HepG2 (cell line): ENCODE results near the gene ADARB1. TPM values are rescaled to one million over a fixed set of nuclear protein-coding genes. Genes with fewer than 3 reads are reported as not detected.

ENCODE experiments used
- ATF7-NPFF ChIP-seq: sonication (generic); formaldehyde crosslinking; IDR thresholded peaks from 2 replicates; pipeline ENCODE4 v1.8.1; 2023; ENCODE audit warnings: mild to moderate bottlenecking, low read depth, missing genetic modification reagents, moderate library complexity
- MTERF4 ChIP-seq: sonication (generic); formaldehyde crosslinking; IDR thresholded peaks from 2 replicates; pipeline ENCODE4 v1.8.0; 2023; ENCODE audit warnings: mild to moderate bottlenecking, missing genetic modification reagents
- SAP130 ChIP-seq: IDR thresholded peaks from 2 replicates; pipeline ENCODE4 v1.6.1; 2016; ENCODE audit warnings: low read depth
- SKI ChIP-seq: fragments of 450-650 bp; IDR thresholded peaks from one replicate; pipeline ENCODE4 v1.6.1; 2018; ENCODE audit warnings: mild to moderate bottlenecking; ENCODE audit not compliant: partially characterized antibody
- SRSF9 ChIP-seq: fragments of 200-400 bp; formaldehyde crosslinking; IDR thresholded peaks from 2 replicates; pipeline ENCODE4 v1.6.1; 2018; ENCODE audit warnings: borderline replicate concordance, mild to moderate bottlenecking, low read depth, low read length; ENCODE audit not compliant: insufficient read depth, poor library complexity, severe bottlenecking
- TFAP4 ChIP-seq: sonication (generic); IDR thresholded peaks from 2 replicates; pipeline ENCODE4 v1.6.1; 2016; ENCODE audit warnings: low read depth, borderline replicate concordance
- USF2 ChIP-seq, 2 experiments: sonication (generic) in 1 of 2; formaldehyde crosslinking in 1 of 2; IDR thresholded peaks; 2 replicates each; pipeline versions ENCODE4 v1.5.1 to v1.6.1; 2011 to 2020; ENCODE audit warnings: borderline replicate concordance in 1 of 2, low read depth in 1 of 2, low read length in 1 of 2, mild to moderate bottlenecking in 1 of 2, missing genetic modification reagents in 1 of 2, moderate library complexity in 1 of 2
- ZBTB8A ChIP-seq: sonication (generic); formaldehyde crosslinking; IDR thresholded peaks from 2 replicates; pipeline ENCODE4 v1.4.0; 2020; ENCODE audit warnings: mild to moderate bottlenecking, low read depth, missing genetic modification reagents, borderline replicate concordance
- ZNF235 ChIP-seq: sonication (generic); formaldehyde crosslinking; IDR thresholded peaks from 2 replicates; pipeline ENCODE4 v1.8.1; 2023; ENCODE audit warnings: mild to moderate bottlenecking, missing genetic modification reagents, borderline replicate concordance
- ZNF513 ChIP-seq: sonication (generic); formaldehyde crosslinking; conservative IDR thresholded peaks from 2 replicates; pipeline ENCODE4 v1.5.0; 2020; ENCODE audit warnings: missing genetic modification reagents
- ZNF792 ChIP-seq: IDR thresholded peaks from 2 replicates; pipeline ENCODE4 v1.6.1; 2016
- polyA plus RNA-seq, 8 experiments: library from polyadenylated mRNA; depleted of rRNA in 3 of 8; stranded (reverse) in 7 of 8; unstranded in 1 of 8; fragments of >200 nt; fragmentation: Illumina TruSeq in 4 of 8; extraction: Trizol in 4 of 8; gene quantifications; 2 replicates each; pipeline versions ENCODE4 v1.2.1 to v1.2.3, GENCODE V29; 2011 to 2016; ENCODE audit warnings: low read depth in 4 of 8, missing spikeins in 1 of 8, mixed read lengths in 1 of 8; ENCODE audit not compliant: insufficient read depth in 1 of 8
- total RNA-seq, 5 experiments: library from RNA; depleted of rRNA; stranded (reverse); fragments of >200 nt; fragmentation: Illumina TruSeq; extraction: Trizol; gene quantifications; 2 replicates each; pipeline ENCODE4 v1.2.3, GENCODE V29; 2016; ENCODE audit warnings: low read depth in 1 of 5
- TF ChIP-seq, protein P1 (sequence below): sonication (generic); formaldehyde crosslinking; IDR thresholded peaks from 2 replicates; pipeline ENCODE4 v1.9.0; 2022; ENCODE audit warnings: missing genetic modification reagents, mild to moderate bottlenecking, borderline replicate concordance
- TF ChIP-seq, protein P2 (sequence below): IDR thresholded peaks from 2 replicates; pipeline ENCODE4 v1.6.1; 2016; ENCODE audit warnings: low read depth, borderline replicate concordance
- TF ChIP-seq, protein P3 (sequence below): sonication (generic); formaldehyde crosslinking; IDR thresholded peaks from 2 replicates; pipeline ENCODE4 v1.5.0; 2020; ENCODE audit warnings: missing genetic modification reagents
- TF ChIP-seq, protein P4 (sequence below): sonication (generic); formaldehyde crosslinking; IDR thresholded peaks from 2 replicates; pipeline ENCODE4 v1.4.0; 2020; ENCODE audit warnings: mild to moderate bottlenecking, missing genetic modification reagents

The ADARB1 gene
- total and polyA plus RNA-seq, 2 of the 13 experiments (the other 11 are each of a cell fraction or from before 2014, with no cell fraction given): 6.6 to 10.0 TPM

GRCh38 chr21:45142469-45143308 is 68.3 kb downstream of the ADARB1 start (continued):
- TF ChIP-seq TFAP4: peak; percentile 37; the same call in 1 of the 2 replicates
- TF ChIP-seq ATF7-NPFF (CRISPR knock-in tag): no peak
- TF ChIP-seq SAP130 (CRISPR knock-in tag): 0 out of 2 replicates have a peak, but pooled peaks have one; percentile 25
- no peak for TF ChIP-seq ZBTB8A (CRISPR knock-in tag)
- TF ChIP-seq ZNF513 (CRISPR knock-in tag): no peak
- no peak for TF ChIP-seq USF2 (IDR thresholded peaks at IDR 0.05; ENCODE audit: low read depth, low read length)
- no peak for TF ChIP-seq USF2 (CRISPR knock-in tag; IDR thresholded peaks at IDR 0.05; ENCODE audit: borderline replicate concordance)
- TF ChIP-seq, protein P1, sequence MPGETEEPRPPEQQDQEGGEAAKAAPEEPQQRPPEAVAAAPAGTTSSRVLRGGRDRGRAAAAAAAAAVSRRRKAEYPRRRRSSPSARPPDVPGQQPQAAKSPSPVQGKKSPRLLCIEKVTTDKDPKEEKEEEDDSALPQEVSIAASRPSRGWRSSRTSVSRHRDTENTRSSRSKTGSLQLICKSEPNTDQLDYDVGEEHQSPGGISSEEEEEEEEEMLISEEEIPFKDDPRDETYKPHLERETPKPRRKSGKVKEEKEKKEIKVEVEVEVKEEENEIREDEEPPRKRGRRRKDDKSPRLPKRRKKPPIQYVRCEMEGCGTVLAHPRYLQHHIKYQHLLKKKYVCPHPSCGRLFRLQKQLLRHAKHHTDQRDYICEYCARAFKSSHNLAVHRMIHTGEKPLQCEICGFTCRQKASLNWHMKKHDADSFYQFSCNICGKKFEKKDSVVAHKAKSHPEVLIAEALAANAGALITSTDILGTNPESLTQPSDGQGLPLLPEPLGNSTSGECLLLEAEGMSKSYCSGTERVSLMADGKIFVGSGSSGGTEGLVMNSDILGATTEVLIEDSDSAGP (CRISPR knock-in tag): no peak
- TF ChIP-seq SRSF9: no peak
- TF ChIP-seq, protein P2, sequence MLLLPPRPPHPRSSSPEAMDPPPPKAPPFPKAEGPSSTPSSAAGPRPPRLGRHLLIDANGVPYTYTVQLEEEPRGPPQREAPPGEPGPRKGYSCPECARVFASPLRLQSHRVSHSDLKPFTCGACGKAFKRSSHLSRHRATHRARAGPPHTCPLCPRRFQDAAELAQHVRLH (CRISPR knock-in tag): no peak
- no peak for TF ChIP-seq ZNF792 (CRISPR knock-in tag)
- no peak for TF ChIP-seq MTERF4
- TF ChIP-seq, protein P3, sequence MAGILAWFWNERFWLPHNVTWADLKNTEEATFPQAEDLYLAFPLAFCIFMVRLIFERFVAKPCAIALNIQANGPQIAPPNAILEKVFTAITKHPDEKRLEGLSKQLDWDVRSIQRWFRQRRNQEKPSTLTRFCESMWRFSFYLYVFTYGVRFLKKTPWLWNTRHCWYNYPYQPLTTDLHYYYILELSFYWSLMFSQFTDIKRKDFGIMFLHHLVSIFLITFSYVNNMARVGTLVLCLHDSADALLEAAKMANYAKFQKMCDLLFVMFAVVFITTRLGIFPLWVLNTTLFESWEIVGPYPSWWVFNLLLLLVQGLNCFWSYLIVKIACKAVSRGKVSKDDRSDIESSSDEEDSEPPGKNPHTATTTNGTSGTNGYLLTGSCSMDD: no peak
- TF ChIP-seq, protein P4, sequence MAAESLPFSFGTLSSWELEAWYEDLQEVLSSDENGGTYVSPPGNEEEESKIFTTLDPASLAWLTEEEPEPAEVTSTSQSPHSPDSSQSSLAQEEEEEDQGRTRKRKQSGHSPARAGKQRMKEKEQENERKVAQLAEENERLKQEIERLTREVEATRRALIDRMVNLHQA (CRISPR knock-in tag): no peak
- TF ChIP-seq SKI: no peak
- TF ChIP-seq ZNF235 (CRISPR knock-in tag): no peak
